Mesodermal cell (in vitro differentiated cells): ENCODE measurements around the gene SAMD8.
"Not testable (repeated sequence)": the region's sequence is repeated elsewhere in the genome, so short reads cannot be mapped to it uniquely, and the experiment has no call there.

ENCODE experiments used
- H3K27ac ChIP-seq: 2 replicates; pipeline ENCODE4 v1.7.0; 2013; ENCODE audit warnings: mild to moderate bottlenecking, low read depth, low read length, moderate library complexity; ENCODE audit not compliant: severe bottlenecking
- H3K36me3 ChIP-seq: 2 replicates; pipeline ENCODE4 v1.7.1; 2013; ENCODE audit warnings: mild to moderate bottlenecking, low read length, moderate library complexity; ENCODE audit not compliant: control insufficient read depth, insufficient read depth
- H3K4me1 ChIP-seq: one replicate; pipeline ENCODE4 v1.7.1; 2013; ENCODE audit warnings: mild to moderate bottlenecking, low read length; ENCODE audit not compliant: insufficient read depth, control insufficient read depth, poor library complexity, severe bottlenecking
- H3K4me3 ChIP-seq: 2 replicates; pipeline ENCODE4 v1.7.0; 2013; ENCODE audit warnings: low read length, control low read depth, mild to moderate bottlenecking; ENCODE audit not compliant: insufficient read depth, poor library complexity, severe bottlenecking; ENCODE audit errors: extremely low read depth
- H3K9me3 ChIP-seq: 2 replicates; pipeline ENCODE4 v1.7.1; 2013; ENCODE audit warnings: mild to moderate bottlenecking, low read length, moderate library complexity; ENCODE audit not compliant: control insufficient read depth
- WGBS, 2 experiments: methylation state at CpG; one replicate each; pipeline ENCODE4 v1.1.5; 2013; ENCODE audit warnings: missing lambda C conversion rate in 2 of 2; ENCODE audit not compliant: insufficient coverage in 2 of 2; 5-methylcytosine and 5-hydroxymethylcytosine counted together

SAMD8 gene

DNA sequence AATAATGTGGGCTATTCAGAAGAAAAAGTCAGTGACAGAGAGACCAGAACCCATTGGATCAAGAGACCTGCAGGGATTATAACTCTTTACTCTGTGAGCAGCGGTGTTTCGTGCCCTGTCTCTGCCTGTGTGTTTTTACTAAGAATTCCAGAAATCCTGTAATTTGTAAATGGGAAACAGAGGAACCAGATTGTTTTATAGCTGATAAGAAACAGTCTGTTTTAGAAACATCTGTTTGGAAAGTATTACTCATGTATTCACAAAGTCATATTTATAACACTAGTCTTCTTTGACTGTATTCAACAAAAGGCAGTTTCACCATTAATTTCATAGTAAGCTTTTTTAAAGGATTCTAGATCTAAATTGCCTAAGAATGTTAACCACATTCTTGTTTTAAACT, 69.1 kb downstream of the SAMD8 start:
- H3K36me3 ChIP-seq = peaks cover 37% of the 10 kb centered on the region
- no peaks in the 10 kb centered on the region for H3K4me1 ChIP-seq
- H3K4me3 ChIP-seq = no peak overlapping the region
- no CpG with 5 or more reads among the region's 2 CpGs for WGBS, 2 experiments
- no peak overlapping the region for H3K27ac ChIP-seq
- no peaks in the 10 kb centered on the region for H3K9me3 ChIP-seq

DNA sequence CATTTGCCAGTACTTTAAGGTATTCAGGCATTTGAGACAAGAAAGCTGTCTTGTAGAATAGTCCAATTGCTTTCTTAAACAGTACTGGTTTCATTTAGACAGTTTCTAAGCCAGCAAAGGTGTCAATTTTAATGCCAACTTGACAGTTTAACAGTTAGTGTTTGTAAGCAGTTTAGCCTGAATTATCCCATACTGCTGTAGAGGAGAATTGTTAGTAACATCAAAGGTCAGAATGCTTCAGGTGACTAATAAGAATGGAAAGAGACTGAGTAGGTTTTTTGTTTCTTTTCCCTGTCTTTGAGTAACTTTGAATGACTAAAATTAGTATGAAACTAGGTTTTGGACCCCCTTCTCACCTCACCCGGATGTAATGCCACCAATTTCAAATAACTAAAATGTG, 69.6 kb downstream of the SAMD8 start:
- Histone ChIP-seq H3K9me3 (no peaks in the 10 kb centered on the region), H3K36me3 (peaks cover 32% of the 10 kb centered on the region), H3K4me1 (no peaks in the 10 kb centered on the region), H3K4me3 (no peak overlapping the region), H3K27ac (no peak overlapping the region)
- WGBS, 2 experiments = 100% methylated on average over 1 of the region's 1 CpG; no CpG with 5 or more reads in 1 of the 2 experiments

DNA sequence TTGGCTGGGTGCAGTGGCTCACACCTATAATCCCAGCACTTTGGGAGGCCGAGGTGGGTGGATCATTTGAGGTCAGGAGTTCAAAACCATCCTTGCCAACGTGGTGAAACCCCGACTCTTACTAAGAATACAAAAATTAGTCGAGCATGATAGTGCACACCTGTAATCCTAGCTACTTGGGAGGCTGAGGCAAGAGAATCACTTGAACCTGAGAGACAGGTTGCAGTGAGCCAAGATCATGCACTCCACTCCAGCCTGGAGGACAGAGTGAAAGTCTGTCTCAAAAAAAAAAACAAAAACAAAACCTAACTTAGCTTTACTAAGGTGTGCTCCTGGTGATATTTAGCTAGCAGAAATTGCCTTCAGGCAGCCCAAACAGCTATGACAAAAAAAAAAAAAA, 74.9 kb downstream of the SAMD8 start:
- Histone ChIP-seq H3K9me3 (no peaks in the 10 kb centered on the region), H3K36me3 (peaks cover 10% of the 10 kb centered on the region), H3K4me3 (no peak overlapping the region), H3K4me1 (peaks cover 4% of the 10 kb centered on the region), H3K27ac (no peak overlapping the region)
- WGBS, 2 experiments = 86 to 87% methylated on average over 4 of the region's 4 CpGs

DNA sequence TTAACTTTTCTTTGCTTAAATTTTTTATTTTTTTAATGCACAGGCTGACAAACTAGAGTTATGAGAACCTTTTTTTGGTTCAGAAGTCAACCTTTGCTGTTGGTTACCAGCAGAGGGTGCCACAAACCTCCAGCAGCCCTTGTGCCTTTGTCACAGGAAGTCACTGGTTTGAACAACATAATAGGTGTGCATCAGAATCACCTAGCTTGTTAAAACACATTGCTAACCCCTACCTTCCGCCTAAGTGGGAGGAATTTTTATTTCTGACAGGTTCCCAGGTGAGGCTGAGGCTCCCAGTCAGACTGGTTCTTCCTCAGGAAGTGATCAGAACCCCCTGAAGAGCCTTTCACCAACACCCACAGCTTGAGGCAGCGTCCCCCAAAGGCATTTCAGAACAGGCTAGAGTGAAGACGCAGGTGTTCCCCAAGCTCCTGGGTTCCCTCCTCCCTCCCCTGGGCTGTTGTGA, 76.5 kb downstream of the SAMD8 start:
- Histone ChIP-seq H3K27ac (no peak overlapping the region), H3K4me3 (no peak overlapping the region), H3K9me3 (no peaks in the 10 kb centered on the region), H3K36me3 (peaks cover 4% of the 10 kb centered on the region), H3K4me1 (peaks cover 8% of the 10 kb centered on the region)
- 80 to 88% methylated on average over 2 of the region's 3 CpGs for WGBS, 2 experiments

DNA sequence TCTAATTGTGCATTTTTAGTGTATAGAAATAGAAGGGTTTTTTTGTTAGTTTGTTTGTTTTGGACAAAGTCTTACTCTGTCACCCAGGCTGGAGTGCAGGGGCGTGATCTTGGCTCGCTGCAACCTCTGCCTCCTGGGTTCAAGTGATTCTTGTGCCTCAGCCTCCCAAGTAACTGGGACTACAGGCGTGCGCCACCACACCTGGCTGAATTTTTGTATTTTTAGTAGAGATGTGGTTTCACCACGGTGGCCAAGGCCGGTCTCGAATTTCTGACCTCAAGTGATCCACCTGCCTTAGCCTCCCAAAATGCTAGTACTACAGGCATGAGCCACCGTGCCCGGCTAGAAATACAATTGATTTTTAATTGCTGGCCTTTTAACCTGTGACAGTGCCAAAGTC, 77.1 kb downstream of the SAMD8 start:
- H3K36me3 ChIP-seq, H3K4me3 ChIP-seq, H3K4me1 ChIP-seq, H3K9me3 ChIP-seq, H3K27ac ChIP-seq: not testable (repeated sequence)
- WGBS, 2 experiments = 93 to 94% methylated on average over 9 of the region's 9 CpGs

DNA sequence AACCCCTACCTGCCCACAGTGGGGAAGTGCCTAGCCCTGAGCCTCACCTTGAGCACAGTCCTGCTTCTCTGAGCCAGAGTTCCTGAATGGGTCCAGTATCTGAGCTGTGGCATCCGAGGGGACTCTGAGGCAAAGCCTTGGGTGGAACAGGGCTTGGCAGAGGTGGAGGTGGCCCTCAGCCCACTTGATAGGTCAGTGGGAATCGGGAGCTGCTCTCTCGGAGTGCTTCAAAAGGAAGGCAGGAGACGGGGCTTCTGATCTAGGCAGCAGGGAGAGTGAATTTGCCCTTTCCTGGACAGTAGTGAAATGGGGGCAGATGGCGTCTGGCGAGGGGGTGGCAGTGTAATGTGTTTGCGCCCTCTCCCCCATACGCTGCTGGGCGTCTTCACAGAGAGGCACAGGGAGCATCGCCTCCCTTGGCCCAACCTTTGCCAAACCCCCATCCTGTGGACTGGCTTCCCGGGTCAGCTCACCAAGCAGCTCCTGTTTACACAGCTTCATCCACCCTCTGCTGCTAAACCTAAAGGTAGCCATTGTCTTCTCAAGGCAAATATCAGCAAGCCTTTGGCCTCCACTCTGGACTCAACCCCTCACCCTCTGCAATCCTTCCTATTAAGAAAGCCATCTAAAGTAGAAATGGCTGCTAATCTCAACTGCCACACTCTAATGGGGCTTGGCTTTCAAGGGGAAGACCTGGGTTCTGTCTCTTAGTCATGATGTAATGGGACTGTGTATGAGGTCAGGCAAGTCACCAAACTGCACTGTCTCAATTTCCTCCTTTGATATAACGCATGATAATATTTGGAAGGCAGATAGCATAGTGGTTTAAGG, 78.0 kb downstream of the SAMD8 start:
- Histone ChIP-seq H3K4me3 (no peak overlapping the region), H3K36me3 (no peaks in the 10 kb centered on the region), H3K9me3 (no peaks in the 10 kb centered on the region), H3K4me1 (peaks cover 8% of the 10 kb centered on the region), H3K27ac (no peak overlapping the region)
- WGBS, 2 experiments = 95 to 99% methylated on average over 7 to 11 of the region's 12 CpGs

DNA sequence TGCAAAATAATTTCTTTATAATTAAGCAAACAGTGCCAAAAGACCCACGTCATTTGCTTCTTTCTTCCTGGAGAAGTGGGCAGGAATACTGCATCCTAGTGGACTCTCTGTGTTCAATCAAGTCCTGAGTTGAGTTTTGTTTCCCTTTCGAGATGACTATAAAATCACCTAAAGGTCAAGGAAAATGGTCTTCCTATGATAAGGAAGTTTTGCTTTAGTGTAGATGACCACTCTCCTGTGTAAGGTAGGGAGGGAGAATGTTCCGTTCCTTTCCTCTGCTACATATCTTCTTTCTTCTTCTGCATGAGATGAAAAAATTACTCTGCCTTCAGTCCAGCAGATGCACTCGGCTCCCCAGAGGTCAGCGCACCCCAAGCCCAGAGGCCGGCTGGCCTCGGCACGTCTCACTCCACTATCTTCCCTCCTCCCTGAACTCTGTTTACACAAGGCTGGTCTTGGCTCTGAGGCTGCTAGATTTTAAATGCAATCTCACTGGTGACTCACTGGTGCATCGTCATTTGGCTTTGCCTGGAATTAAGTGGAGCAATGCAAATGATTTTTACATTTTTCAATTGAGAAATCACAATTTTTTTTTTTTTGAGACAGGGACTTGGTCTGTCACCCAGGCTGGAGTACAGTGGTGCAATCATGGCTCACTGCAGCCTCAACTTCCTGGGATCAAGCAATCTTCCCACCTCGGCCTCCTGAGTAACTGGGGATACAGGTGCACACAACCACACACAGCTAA, 80.5 kb downstream of the SAMD8 start:
- Histone ChIP-seq H3K4me3 (no peak overlapping the region), H3K4me1 (peaks cover 8% of the 10 kb centered on the region), H3K27ac (peak overlapping the region; percentile 71), H3K36me3 (no peaks in the 10 kb centered on the region), H3K9me3 (no peaks in the 10 kb centered on the region)
- 90% methylated on average over 7 to 8 of the region's 10 CpGs for WGBS, 2 experiments

DNA sequence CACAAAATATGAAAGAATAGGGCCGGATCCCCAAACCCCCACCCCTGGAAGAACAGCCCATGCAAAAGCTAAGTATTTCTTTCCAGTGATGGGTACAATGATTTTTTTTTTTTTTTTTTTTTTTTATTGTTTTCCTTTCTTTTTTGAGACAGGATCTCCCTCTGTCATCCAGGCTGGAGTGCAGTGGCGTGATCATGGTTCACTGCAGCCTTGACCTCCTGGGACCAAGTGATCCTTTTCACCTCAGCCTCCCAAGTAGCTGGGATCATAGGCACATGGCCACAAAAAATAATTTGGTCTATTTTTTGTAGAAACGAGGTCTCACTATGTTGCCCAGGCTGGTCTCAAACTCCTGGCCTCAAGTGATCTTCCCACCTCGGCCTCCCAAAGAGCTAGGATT, 83.2 kb downstream of the SAMD8 start:
- 94 to 100% methylated on average over 2 of the region's 4 CpGs for WGBS, 2 experiments
- not testable (repeated sequence) for H3K36me3 ChIP-seq, H3K4me1 ChIP-seq, H3K4me3 ChIP-seq, H3K27ac ChIP-seq, H3K9me3 ChIP-seq

DNA sequence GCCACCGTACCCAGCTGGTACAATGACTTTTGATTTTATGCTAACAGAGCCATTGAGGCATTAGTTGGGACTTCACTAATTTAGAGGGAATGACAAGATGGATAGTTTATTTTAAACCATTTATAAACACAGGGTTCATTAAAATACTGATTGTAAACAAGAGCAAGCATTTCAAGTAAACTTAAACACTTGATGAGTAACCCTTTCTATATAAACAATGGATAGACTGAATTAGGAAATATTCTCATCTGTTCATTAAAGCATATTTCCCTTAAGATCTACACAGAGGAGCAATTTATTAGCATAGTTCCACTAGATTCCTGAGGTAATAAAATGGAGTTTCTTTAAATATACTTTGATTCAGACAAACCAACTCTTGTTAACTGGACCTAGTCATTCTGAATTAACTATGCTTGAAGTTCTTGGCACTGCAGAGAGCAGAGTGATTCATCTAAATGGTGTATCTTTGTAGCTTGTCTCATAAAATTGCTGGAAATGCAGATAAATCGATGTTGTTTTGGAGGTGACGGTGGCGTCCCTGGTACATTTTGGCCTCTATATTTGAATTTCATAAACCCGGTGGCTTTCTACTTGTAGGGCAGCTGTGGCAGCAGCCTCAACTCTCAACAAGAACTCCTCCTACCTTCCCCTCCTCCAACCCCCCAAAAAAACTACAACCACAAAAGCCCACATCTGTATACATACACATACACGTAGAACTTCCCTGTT, 83.7 kb downstream of the SAMD8 start:
- WGBS, 2 experiments = 94 to 97% methylated on average over 4 of the region's 6 CpGs
- Histone ChIP-seq H3K4me1 (peaks cover 4% of the 10 kb centered on the region), H3K27ac (no peak overlapping the region), H3K36me3 (no peaks in the 10 kb centered on the region), H3K4me3 (no peak overlapping the region), H3K9me3 (no peaks in the 10 kb centered on the region)

DNA sequence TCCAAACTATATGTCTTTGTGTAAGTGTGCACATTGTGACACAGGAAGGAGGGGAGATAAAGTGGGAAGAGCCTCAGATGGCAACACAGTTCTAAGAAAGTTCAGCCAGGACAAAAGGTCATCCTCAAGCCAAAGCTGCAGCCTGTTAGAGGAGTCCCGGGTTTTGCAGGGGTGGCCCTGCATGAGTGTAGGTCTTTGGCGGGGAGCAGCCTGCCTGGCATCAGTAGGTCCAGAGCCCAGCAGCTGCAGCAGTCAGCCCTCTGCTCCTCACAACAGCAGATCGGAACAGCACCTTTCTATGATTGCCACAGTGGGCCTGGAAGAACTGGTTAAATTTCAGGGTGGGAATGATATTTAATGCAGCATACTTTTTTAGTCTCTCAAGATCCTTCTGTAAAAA, 85.6 kb downstream of the SAMD8 start:
- H3K4me3 ChIP-seq = no peak overlapping the region
- no peaks in the 10 kb centered on the region for H3K9me3 ChIP-seq
- H3K36me3 ChIP-seq = no peaks in the 10 kb centered on the region
- no peaks in the 10 kb centered on the region for H3K4me1 ChIP-seq
- 92 to 93% methylated on average over 2 of the region's 3 CpGs for WGBS, 2 experiments
- H3K27ac ChIP-seq = no peak overlapping the region
